PFSK-1 (cell line): ENCODE data around the gene SUSD4.

Source experiments
- POLR2AphosphoS5 ChIP-seq: IDR thresholded peaks from 2 replicates; pipeline ENCODE4 v1.6.1; 2012; ENCODE audit warnings: low read depth, mild to moderate bottlenecking, control low read depth, low read length, moderate library complexity
- REST ChIP-seq, 2 experiments: IDR thresholded peaks; 2 replicates each; pipeline versions ENCODE4 v1.6.1 to v1.8.0; 2011 to 2012; ENCODE audit warnings: low read depth in 2 of 2, low read length in 2 of 2, control low read depth in 1 of 2, inconsistent platforms in 1 of 2, mild to moderate bottlenecking in 1 of 2, moderate library complexity in 1 of 2; ENCODE audit not compliant: insufficient read depth in 1 of 2
- SIN3A ChIP-seq: IDR thresholded peaks from 2 replicates; pipeline ENCODE4 v1.6.1; 2012; ENCODE audit warnings: mild to moderate bottlenecking, low read length, moderate library complexity, borderline replicate concordance; ENCODE audit not compliant: insufficient read depth
- TAF1 ChIP-seq: IDR thresholded peaks from 2 replicates; pipeline ENCODE4 v1.6.1; 2012; ENCODE audit warnings: low read length, control low read depth, borderline replicate concordance; ENCODE audit not compliant: insufficient read depth

- TF ChIP-seq POLR2AphosphoS5 (no peak), TAF1 (no peak), REST (IDR thresholded peaks at IDR 0.05; ENCODE audit: insufficient read depth in 1 of 2, low read depth in 2 of 2, low read length in 2 of 2) (no peak), SIN3A (no peak)
Measured at GRCh38 chr1:223245411-223245810, 118.6 kb downstream of the SUSD4 start.
